Peyer's patch (tissue), 4 donors: ENCODE measurements around the gene TM4SF18.

Source experiments
- POLR2A ChIP-seq, 2 donors: fragments of 450-650 bp; IDR thresholded peaks; one replicate each; pipeline ENCODE4 v1.5.1; 2017; ENCODE audit warnings: antibody characterized with exemption in 2 of 2, mild to moderate bottlenecking in 2 of 2, moderate library complexity in 2 of 2
- TF ChIP-seq, protein P1 (sequence below), 6 experiments: fragments of 450-650 bp in 4 of 6; fragments of 200-600 bp in 2 of 6; sonication (generic) in 1 of 6; IDR thresholded peaks; one replicate each; pipeline ENCODE4 v1.5.1; 2017 to 2019; ENCODE audit warnings: antibody characterized with exemption in 6 of 6, mild to moderate bottlenecking in 3 of 6, moderate library complexity in 1 of 6

- TF ChIP-seq, protein P1, sequence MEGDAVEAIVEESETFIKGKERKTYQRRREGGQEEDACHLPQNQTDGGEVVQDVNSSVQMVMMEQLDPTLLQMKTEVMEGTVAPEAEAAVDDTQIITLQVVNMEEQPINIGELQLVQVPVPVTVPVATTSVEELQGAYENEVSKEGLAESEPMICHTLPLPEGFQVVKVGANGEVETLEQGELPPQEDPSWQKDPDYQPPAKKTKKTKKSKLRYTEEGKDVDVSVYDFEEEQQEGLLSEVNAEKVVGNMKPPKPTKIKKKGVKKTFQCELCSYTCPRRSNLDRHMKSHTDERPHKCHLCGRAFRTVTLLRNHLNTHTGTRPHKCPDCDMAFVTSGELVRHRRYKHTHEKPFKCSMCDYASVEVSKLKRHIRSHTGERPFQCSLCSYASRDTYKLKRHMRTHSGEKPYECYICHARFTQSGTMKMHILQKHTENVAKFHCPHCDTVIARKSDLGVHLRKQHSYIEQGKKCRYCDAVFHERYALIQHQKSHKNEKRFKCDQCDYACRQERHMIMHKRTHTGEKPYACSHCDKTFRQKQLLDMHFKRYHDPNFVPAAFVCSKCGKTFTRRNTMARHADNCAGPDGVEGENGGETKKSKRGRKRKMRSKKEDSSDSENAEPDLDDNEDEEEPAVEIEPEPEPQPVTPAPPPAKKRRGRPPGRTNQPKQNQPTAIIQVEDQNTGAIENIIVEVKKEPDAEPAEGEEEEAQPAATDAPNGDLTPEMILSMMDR (IDR thresholded peaks at IDR 0.05) = no peak
- TF ChIP-seq POLR2A (IDR thresholded peaks at IDR 0.05) = no peak
Observed at GRCh38 chr3:149332771-149333170, 665 bp downstream of the TM4SF18 start.
